ENCODE results near the gene FLACC1.
"Not testable (repeated sequence)": the region's sequence is repeated elsewhere in the genome, so short reads cannot be mapped to it uniquely, and the experiment has no call there.

GRCh38 chr2:201239167-201239935 lies 117.8 kb downstream of the FLACC1 start:
- not testable (repeated sequence) for TF ChIP-seq CTCF (conservative IDR thresholded peaks at IDR 0.05); ZFX (IDR thresholded peaks at IDR 0.05)
